ENCODE measurements around the gene CT83.

The CT83 gene

GRCh38 chrX:116449156-116449555 is 13.6 kb downstream of the CT83 start:
- Histone ChIP-seq H3K79me2 (ENCODE audit: control insufficient read depth, insufficient read depth, low read length, poor library complexity) (no peaks in the 10 kb centered on the region), H2BK12ac (ENCODE audit: low read length) (no peak overlapping the region), H3K27me3 (ENCODE audit: insufficient read depth, low read length) (no peaks in the 10 kb centered on the region), H3K36me3 (ENCODE audit: control insufficient read depth in 1 of 2, insufficient read depth in 2 of 2, low read length in 2 of 2) (no peaks in the 10 kb centered on the region), H4K8ac (ENCODE audit: low read depth, low read length) (no peak overlapping the region), H3K4me3 (ENCODE audit: low read depth, low read length) (no peak overlapping the region), H4K12ac (ENCODE audit: low read depth, low read length) (no peak overlapping the region), H3K79me1 (ENCODE audit: low read length) (no peaks in the 10 kb centered on the region), H3K23ac (ENCODE audit: low read length) (no peak overlapping the region), H2BK5ac (ENCODE audit: low read depth, low read length, poor library complexity) (no peak overlapping the region), H3K14ac (ENCODE audit: low read length) (no peak overlapping the region), H3K4me1 (ENCODE audit: control insufficient read depth in 1 of 2, insufficient read depth in 2 of 2, low read length in 2 of 2) (no peaks in the 10 kb centered on the region), H3K18ac (ENCODE audit: low read length) (no peak overlapping the region), H3K9me3 (ENCODE audit: insufficient read depth, low read depth, low read length) (no peaks in the 10 kb centered on the region), H2AK5ac (ENCODE audit: low read length) (no peak overlapping the region), H3K27ac (ENCODE audit: low read depth, low read length) (no peak overlapping the region), H2BK120ac (ENCODE audit: insufficient read depth, low read length, poor library complexity) (no peak overlapping the region), H4K91ac (ENCODE audit: low read depth, low read length) (no peak overlapping the region), H3K4me2 (ENCODE audit: low read length) (no peak overlapping the region), H2AFZ (ENCODE audit: insufficient read depth, low read length, poor library complexity) (no peak overlapping the region), H3K4ac (ENCODE audit: low read depth, low read length) (no peak overlapping the region), H3K9ac (ENCODE audit: low read length) (no peak overlapping the region)
- no peak for DNase-seq
- no CpG with 5 or more reads among the region's 2 CpGs for WGBS (ENCODE audit: extremely low coverage, insufficient coverage, insufficient read length)

GRCh38 chrX:116436358-116436816 is 26.4 kb downstream of the CT83 start, which contains the start of gene SLC6A14:
TSS of gene SLC6A14 (plus strand) at chrX:116436606. CDS start at chrX:116436710, 104 bp downstream.
- H2BK120ac ChIP-seq (ENCODE audit: insufficient read depth, low read length, poor library complexity) = no peak within 1 kb of the TSS
- H3K79me1 ChIP-seq (ENCODE audit: low read length) = no peaks in the 10 kb centered on the region
- DNase-seq = no peak
- no peak within 1 kb of the TSS for H3K4me3 ChIP-seq (ENCODE audit: low read depth, low read length)
- no peak within 1 kb of the TSS for H4K8ac ChIP-seq (ENCODE audit: low read depth, low read length)
- no peaks in the 10 kb centered on the region for H3K27me3 ChIP-seq (ENCODE audit: insufficient read depth, low read length)
- no peak within 1 kb of the TSS for H2AK5ac ChIP-seq (ENCODE audit: low read length)
- H3K79me2 ChIP-seq (ENCODE audit: control insufficient read depth, insufficient read depth, low read length, poor library complexity) = no peaks in the 10 kb centered on the region
- H3K9me3 ChIP-seq (ENCODE audit: insufficient read depth, low read depth, low read length) = no peaks in the 10 kb centered on the region
- H2BK5ac ChIP-seq (ENCODE audit: low read depth, low read length, poor library complexity) = no peak within 1 kb of the TSS
- H3K9ac ChIP-seq (ENCODE audit: low read length) = no peak within 1 kb of the TSS
- H3K23ac ChIP-seq (ENCODE audit: low read length) = no peak within 1 kb of the TSS
- H4K91ac ChIP-seq (ENCODE audit: low read depth, low read length) = no peak within 1 kb of the TSS
- no peaks in the 10 kb centered on the region for H3K4me1 ChIP-seq (ENCODE audit: control insufficient read depth in 1 of 2, insufficient read depth in 2 of 2, low read length in 2 of 2)
- no peak within 1 kb of the TSS for H3K4ac ChIP-seq (ENCODE audit: low read depth, low read length)
- no peak within 1 kb of the TSS for H3K4me2 ChIP-seq (ENCODE audit: low read length)
- no peak within 1 kb of the TSS for H3K27ac ChIP-seq (ENCODE audit: low read depth, low read length)
- H3K14ac ChIP-seq (ENCODE audit: low read length) = no peak within 1 kb of the TSS
- no CpG with 5 or more reads among the region's 9 CpGs for WGBS (ENCODE audit: extremely low coverage, insufficient coverage, insufficient read length)
- no peak within 1 kb of the TSS for H3K18ac ChIP-seq (ENCODE audit: low read length)
- H4K12ac ChIP-seq (ENCODE audit: low read depth, low read length) = no peak within 1 kb of the TSS
- H3K36me3 ChIP-seq (ENCODE audit: control insufficient read depth in 1 of 2, insufficient read depth in 2 of 2, low read length in 2 of 2) = no peaks in the 10 kb centered on the region
- H2AFZ ChIP-seq (ENCODE audit: insufficient read depth, low read length, poor library complexity) = no peak within 1 kb of the TSS
- no peak within 1 kb of the TSS for H2BK12ac ChIP-seq (ENCODE audit: low read length)

- Histone ChIP-seq H3K4me2 (ENCODE audit: low read length) (no peak overlapping the region), H3K79me2 (ENCODE audit: control insufficient read depth, insufficient read depth, low read length, poor library complexity) (no peaks in the 10 kb centered on the region), H3K4ac (ENCODE audit: low read depth, low read length) (no peak overlapping the region), H2BK120ac (ENCODE audit: insufficient read depth, low read length, poor library complexity) (no peak overlapping the region), H2AK5ac (ENCODE audit: low read length) (no peak overlapping the region), H4K8ac (ENCODE audit: low read depth, low read length) (no peak overlapping the region), H3K23ac (ENCODE audit: low read length) (no peak overlapping the region), H3K27ac (ENCODE audit: low read depth, low read length) (no peak overlapping the region), H3K9ac (ENCODE audit: low read length) (no peak overlapping the region), H3K4me1 (ENCODE audit: control insufficient read depth in 1 of 2, insufficient read depth in 2 of 2, low read length in 2 of 2) (no peaks in the 10 kb centered on the region), H2BK12ac (ENCODE audit: low read length) (no peak overlapping the region), H4K91ac (ENCODE audit: low read depth, low read length) (no peak overlapping the region), H3K14ac (ENCODE audit: low read length) (no peak overlapping the region), H2BK5ac (ENCODE audit: low read depth, low read length, poor library complexity) (no peak overlapping the region), H3K36me3 (ENCODE audit: control insufficient read depth in 1 of 2, insufficient read depth in 2 of 2, low read length in 2 of 2) (no peaks in the 10 kb centered on the region), H3K9me3 (ENCODE audit: insufficient read depth, low read depth, low read length) (no peaks in the 10 kb centered on the region), H3K18ac (ENCODE audit: low read length) (no peak overlapping the region), H3K79me1 (ENCODE audit: low read length) (no peaks in the 10 kb centered on the region), H3K27me3 (ENCODE audit: insufficient read depth, low read length) (no peaks in the 10 kb centered on the region), H4K12ac (ENCODE audit: low read depth, low read length) (no peak overlapping the region), H3K4me3 (ENCODE audit: low read depth, low read length) (no peak overlapping the region), H2AFZ (ENCODE audit: insufficient read depth, low read length, poor library complexity) (no peak overlapping the region)
- DNase-seq = no peak
These were observed 27.2 kb downstream of the CT83 start for GRCh38 chrX:116435597-116435996.

- Histone ChIP-seq H3K4me1 (ENCODE audit: control insufficient read depth in 1 of 2, insufficient read depth in 2 of 2, low read length in 2 of 2) (no peaks in the 10 kb centered on the region), H2BK120ac (ENCODE audit: insufficient read depth, low read length, poor library complexity) (no peak overlapping the region), H3K27me3 (ENCODE audit: insufficient read depth, low read length) (no peaks in the 10 kb centered on the region), H4K12ac (ENCODE audit: low read depth, low read length) (no peak overlapping the region), H4K8ac (ENCODE audit: low read depth, low read length) (no peak overlapping the region), H3K23ac (ENCODE audit: low read length) (no peak overlapping the region), H3K36me3 (ENCODE audit: control insufficient read depth in 1 of 2, insufficient read depth in 2 of 2, low read length in 2 of 2) (no peaks in the 10 kb centered on the region), H3K4ac (ENCODE audit: low read depth, low read length) (no peak overlapping the region), H3K9me3 (ENCODE audit: insufficient read depth, low read depth, low read length) (no peaks in the 10 kb centered on the region), H3K9ac (ENCODE audit: low read length) (no peak overlapping the region), H2BK5ac (ENCODE audit: low read depth, low read length, poor library complexity) (no peak overlapping the region), H2AFZ (ENCODE audit: insufficient read depth, low read length, poor library complexity) (no peak overlapping the region), H3K4me3 (ENCODE audit: low read depth, low read length) (no peak overlapping the region), H3K18ac (ENCODE audit: low read length) (no peak overlapping the region), H3K14ac (ENCODE audit: low read length) (no peak overlapping the region), H3K27ac (ENCODE audit: low read depth, low read length) (no peak overlapping the region), H3K79me1 (ENCODE audit: low read length) (no peaks in the 10 kb centered on the region), H3K4me2 (ENCODE audit: low read length) (no peak overlapping the region), H3K79me2 (ENCODE audit: control insufficient read depth, insufficient read depth, low read length, poor library complexity) (no peaks in the 10 kb centered on the region), H2BK12ac (ENCODE audit: low read length) (no peak overlapping the region), H2AK5ac (ENCODE audit: low read length) (no peak overlapping the region), H4K91ac (ENCODE audit: low read depth, low read length) (no peak overlapping the region)
- no peak for DNase-seq
- WGBS (ENCODE audit: extremely low coverage, insufficient coverage, insufficient read length) = no CpG with 5 or more reads among the region's 3 CpGs
These were observed 34.8 kb downstream of the CT83 start for GRCh38 chrX:116427978-116428377.
